GM19328 (cell line): ENCODE measurements around the gene TOM1.
"Not testable (repeated sequence)": the region's sequence is repeated elsewhere in the genome, so short reads cannot be mapped to it uniquely, and the experiment has no call there.

Source experiments
- ATAC-seq: cut with Tn5 transposase; IDR thresholded peaks from one replicate; pipeline ENCODE4 v1.9.1; 2021; ENCODE audit warnings: mild to moderate bottlenecking, moderate library complexity; ENCODE audit not compliant: unreplicated experiment

The TOM1 gene

GRCh38 chr22:35344956-35345690 is 45.4 kb downstream of the TOM1 start:
- ATAC-seq, result no peak

DNA sequence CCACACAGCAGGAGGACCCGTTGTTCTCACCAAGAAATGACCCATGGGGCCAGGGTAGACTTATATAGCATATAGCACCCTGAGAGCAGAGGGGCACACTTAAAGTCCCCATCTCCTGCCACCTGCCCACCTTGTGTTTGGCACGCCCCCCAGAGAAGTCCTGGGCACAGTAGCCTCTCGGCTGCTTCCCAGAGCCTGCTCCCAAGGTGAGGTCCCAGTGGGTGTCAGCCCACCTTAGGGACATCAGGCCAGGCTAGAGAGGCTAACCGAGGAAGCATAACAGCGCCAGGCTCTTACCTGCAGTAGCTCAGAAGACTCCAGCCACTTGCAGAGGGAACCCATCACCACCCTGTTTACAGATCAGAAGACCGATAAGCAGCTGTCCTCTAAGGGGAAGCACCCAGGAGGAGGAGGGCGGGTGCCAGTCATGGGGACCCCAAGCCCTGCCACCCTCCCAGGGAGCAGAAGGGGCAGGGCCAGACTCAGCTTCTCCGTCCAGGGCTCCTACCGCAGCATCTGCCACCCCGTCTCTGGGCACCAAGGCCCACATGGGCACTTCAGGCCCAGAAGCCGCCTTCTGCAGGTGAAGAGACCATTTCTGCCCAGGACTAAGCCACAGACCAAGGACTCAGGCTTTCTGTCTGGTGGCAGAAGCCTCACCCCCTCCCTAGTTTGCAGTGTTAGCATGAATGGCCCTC is 46.3 kb downstream of the TOM1 start:
- no peak for ATAC-seq

DNA sequence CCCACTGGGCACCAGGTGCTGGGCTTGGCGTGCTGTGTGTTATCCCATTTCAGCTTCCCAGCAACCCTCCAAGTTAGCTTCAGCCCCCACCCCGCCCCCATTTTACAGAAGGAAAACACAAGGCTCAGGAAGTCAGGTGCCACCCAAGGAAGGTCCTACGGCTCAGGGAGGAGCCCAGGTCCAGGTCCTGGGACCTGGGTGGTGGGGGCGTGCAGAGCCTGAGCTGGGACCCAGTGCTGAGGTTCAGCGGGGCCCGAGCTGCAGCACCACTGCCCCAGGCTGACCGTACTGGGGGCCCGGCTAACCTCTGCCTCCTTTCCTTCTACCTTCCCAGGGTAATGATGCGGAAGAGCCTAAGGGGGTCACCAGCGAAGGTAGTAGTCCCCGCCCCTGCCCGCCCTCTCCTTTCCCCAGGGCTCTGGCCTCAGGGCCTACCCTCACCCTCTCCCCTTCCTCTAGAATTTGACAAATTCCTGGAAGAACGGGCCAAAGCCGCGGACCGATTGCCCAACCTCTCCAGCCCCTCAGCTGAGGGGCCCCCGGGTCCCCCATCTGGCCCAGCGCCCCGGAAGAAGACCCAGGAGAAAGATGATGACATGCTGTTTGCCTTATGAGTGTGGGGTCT is 47.0 kb downstream of the TOM1 start:
- ATAC-seq, result no peak

GRCh38 chr22:35347462-35347861 is 47.8 kb downstream of the TOM1 start:
- no peak for ATAC-seq

GRCh38 chr22:35348026-35348590 is 48.4 kb downstream of the TOM1 start:
- ATAC-seq, result no peak

DNA sequence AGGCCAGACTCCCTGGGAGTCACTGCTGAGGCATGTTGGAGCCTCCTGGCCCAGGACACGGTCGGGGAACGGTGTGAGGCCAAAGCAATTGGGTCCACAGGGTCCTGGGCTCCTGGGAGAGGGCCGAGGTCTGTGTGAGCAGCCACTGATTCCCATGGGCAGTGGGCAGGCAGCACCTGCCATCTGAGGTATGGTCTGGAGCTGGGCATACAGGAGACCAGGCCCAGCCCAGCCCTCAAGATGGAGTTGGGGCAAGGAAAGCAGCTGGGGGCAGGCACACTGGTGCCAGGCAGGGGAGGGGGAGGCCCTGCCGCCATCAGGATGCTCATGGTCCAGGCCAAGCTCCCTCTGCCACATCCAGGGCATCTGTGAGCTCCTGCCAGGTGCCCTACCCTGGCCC is 49.0 kb downstream of the TOM1 start:
- ATAC-seq, result no peak

- no peak for ATAC-seq
Measured at GRCh38 chr22:35349368-35349703, 49.6 kb downstream of the TOM1 start.

DNA sequence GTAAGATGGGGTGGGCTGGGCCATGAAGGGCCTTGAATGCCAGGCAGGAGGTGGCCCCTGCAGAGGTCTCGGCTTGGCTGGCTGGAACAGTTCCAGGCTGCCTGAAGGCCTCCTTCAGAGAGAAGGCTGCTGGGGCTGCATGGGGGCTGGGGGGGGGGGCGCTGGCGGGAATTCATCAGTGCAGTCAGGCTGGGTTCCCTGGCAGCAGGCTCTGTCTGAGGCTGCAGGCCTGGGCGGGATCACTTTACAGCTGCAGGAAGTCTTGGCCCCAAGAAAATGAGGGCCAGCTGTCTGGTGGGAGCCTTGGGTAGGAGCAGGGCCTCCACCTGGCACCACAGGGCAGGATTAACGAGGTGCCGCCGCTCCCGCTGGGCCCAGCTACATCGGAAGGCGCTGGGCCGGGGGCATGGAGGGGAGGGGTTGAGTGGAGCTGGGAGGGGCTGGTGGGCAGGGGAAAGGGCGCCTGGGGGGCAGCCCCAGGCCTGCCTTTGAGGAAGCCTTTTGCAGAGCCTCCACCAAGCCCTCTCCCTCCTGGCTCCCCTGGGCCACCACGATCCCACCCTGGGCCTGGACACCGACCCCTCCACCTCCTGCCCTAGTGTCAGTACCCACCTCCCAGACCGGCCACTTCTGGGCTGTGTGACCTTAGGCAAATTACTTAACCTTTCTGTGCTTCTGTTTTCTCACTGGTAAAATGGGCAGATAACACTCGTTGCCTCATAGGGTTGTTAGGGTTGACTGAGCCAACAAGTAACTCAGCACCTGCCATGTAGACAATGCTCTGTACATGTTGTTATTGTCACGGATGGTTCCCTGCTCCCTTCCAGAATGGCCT is 50.2 kb downstream of the TOM1 start:
- no peak for ATAC-seq

DNA sequence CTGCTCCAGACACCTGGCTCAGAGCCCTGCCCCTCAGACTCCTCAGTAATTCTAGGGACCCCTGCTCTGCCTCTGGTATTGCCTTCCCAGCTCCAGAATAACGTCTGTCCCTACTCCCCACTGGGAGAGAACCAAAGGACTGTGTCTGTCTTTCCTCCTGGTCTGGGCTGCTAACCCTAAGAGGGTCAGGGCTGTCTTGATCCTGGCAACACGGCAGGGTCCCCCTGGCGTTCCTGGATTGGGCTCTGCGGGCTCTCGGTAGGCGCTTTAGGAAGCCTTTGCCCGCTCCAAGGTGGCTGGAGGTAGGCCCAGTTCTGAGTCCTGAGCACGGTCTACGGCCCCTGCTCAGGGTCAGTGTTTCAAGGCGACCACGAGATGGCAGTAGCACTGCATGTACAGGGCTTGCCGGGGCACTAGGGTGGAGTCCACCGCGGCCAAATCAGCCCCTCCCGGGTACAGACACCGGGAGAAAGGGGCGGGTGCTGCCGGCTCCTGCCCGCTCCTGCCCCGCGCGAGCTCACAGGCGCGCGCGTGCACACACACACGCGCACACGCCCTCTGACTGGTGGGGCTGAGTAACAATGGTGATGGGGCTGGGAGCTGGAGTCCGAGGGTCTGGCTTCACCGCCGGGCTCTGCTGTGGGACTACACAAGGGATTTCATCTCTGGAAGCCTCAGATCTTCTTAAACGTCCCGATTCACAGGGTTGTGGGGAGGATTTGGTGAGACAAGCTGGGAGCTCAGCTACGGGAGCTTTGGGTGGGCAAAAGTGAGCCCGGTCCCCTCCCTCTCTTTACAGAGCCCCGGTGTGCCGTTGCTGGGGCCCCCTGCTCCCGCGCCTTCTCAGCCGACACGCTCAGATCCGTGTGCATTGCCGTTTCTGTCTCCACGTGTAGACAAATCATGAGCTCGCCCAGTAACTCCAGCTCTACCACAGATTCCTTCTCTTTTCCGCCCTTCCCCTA is 51.1 kb downstream of the TOM1 start:
- ATAC-seq, result peak; percentile 74

DNA sequence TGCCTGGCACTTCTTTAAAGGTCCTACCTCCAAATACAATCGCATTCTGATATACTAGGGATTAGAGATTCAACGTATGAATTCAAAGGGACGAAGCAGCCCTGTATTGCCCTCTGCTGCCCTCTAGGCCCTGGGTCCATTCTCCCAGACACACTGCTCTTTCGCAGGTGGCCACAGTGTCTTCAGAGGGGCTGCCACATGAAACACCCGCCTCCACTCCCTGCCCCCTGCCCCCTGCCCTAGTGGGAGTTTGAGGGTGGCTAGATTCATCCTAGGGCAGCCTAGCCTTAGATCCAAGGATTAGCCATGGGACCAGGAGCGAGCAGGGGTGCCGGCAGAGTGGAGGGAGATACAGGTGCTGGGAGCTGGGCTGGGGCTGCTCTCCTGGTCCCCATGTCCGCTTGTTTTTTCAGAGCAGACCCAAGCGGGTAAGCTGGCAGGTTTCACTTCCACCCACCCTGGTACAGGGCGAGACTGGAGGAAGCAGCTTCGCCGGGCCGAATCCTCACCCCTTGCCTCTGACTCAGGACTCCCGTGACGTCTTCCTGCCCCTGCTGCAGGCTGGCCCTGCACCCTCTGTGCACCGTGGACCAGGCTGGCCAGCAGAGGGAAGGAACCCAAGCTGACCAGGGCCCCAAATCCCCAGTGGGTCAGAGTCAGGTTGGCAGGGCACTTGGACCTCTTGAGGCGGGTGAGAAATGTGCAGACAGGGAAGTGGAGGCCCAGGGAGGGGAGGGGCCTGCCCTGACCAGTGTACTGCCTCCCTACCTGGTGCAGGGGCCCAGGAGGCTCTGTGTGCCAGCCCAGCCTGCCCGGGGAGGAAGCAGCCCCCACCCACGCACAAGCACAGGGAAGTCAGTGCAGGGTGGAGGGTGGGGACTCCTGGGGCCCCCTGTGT is 52.8 kb downstream of the TOM1 start:
- no peak for ATAC-seq

DNA sequence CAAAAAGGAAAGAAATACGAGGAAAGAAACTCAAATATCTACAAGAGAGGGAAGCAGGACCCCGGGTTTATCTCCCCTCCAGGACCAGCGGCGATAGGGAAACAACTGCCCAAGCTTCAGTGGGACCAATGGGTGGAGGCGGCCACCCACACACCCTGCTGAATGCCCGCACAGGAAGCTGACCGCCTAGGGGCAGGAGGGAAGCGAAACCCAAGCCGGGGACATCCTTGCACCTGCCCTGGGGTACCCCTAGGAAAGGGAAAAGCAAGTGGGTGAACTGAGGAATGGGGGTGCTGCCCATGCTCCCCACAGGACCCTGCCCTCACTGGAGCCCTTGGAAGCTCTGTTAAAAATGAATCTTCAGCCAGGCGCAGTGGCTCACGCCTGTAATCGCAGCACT is 53.6 kb downstream of the TOM1 start:
- ATAC-seq, result no peak

- ATAC-seq, result no peak
Measured at GRCh38 chr22:35354068-35354467, 54.4 kb downstream of the TOM1 start.

GRCh38 chr22:35357883-35358621 is 58.4 kb downstream of the TOM1 start:
- no peak for ATAC-seq

DNA sequence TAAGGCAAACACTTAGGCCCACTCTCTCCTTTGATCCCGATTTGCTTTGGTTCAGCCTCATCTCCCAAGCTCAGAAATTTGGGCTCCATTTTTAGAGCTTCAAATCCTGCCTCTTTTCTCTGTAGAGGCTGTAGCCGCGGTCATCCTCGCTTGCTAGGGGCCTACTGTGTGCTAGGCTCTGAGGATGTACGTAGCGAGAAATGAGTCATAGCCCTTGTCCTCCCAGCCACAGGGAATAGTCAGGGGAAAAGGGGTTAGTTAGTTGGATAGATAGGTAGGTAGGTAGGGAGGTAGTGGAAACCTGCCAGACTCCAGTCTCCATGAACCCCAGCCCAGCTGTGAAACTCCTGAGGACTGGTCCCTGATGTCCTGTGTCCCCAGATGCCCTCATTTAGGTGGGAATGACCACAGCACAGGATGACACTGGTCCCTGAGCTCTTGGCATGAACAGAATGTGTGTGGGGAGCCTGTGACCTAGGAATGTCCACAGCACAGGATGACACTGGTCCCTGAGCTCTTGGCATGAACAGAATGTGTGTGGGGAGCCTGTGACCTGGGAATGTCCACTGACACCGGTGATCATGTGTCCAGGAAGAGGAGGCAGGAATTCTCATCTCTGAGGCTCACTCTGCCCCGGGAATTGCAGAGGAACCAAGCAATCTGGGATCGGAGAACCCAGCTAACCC is 59.8 kb downstream of the TOM1 start:
- no peak for ATAC-seq

DNA sequence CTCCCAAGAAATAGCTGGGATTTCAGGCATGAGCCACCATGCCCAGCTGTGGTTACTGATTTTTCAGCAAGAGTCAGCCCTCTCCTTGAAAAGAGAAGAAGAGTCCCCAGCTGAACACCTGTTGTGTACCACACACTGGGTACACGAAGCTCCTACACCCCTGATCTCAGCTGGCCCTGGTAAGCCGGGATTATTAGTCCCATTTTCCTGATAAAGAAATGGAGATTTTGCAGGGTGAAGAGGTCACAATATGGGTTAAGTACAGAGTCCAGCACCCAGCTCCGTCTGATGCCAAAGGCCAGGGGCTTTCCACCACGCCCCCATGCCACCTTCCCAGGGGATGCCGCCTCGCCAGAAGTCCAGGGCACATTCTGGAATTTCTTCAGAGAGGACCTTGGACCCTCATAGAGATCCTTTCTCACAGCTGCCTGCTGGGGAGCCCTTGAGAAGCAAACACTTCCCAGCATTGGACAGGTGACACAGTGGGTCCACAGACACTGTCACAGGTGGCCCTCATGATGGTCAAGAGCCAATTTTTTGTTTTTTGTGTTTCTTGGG is 61.4 kb downstream of the TOM1 start:
- no peak for ATAC-seq

- no peak for ATAC-seq
Measured at GRCh38 chr22:35363566-35364086, 63.9 kb downstream of the TOM1 start.

DNA sequence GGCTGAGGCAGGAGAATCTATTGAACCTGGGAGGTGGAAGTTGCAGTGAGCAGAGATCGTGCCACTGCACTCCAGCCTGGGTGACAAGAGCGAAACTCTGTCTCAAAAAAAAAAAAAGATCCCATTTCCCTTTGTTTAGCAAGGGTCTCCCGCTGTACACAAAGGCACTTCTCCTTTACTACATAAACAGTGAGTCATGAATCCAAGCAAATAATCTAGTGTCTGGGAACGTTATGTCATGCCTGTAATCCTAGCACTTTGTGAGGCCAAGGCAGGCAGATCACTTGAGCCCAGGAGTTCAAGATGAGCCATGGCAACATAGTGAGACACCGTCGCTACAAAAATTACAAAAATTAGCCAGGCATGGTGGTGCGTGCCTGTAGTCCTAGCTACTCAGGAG is 64.5 kb downstream of the TOM1 start:
- not testable (repeated sequence) for ATAC-seq
